GM18517 (cell line): ENCODE measurements around the gene SYCP1.
"Not testable (repeated sequence)": the region's sequence is repeated elsewhere in the genome, so short reads cannot be mapped to it uniquely, and the experiment has no call there.

Experiments used
- ATAC-seq: cut with Tn5 transposase; IDR thresholded peaks from one replicate; pipeline ENCODE4 v1.9.1; 2021; ENCODE audit warnings: mild to moderate bottlenecking, moderate library complexity; ENCODE audit not compliant: unreplicated experiment

The SYCP1 gene, protein sequence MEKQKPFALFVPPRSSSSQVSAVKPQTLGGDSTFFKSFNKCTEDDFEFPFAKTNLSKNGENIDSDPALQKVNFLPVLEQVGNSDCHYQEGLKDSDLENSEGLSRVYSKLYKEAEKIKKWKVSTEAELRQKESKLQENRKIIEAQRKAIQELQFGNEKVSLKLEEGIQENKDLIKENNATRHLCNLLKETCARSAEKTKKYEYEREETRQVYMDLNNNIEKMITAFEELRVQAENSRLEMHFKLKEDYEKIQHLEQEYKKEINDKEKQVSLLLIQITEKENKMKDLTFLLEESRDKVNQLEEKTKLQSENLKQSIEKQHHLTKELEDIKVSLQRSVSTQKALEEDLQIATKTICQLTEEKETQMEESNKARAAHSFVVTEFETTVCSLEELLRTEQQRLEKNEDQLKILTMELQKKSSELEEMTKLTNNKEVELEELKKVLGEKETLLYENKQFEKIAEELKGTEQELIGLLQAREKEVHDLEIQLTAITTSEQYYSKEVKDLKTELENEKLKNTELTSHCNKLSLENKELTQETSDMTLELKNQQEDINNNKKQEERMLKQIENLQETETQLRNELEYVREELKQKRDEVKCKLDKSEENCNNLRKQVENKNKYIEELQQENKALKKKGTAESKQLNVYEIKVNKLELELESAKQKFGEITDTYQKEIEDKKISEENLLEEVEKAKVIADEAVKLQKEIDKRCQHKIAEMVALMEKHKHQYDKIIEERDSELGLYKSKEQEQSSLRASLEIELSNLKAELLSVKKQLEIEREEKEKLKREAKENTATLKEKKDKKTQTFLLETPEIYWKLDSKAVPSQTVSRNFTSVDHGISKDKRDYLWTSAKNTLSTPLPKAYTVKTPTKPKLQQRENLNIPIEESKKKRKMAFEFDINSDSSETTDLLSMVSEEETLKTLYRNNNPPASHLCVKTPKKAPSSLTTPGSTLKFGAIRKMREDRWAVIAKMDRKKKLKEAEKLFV

DNA sequence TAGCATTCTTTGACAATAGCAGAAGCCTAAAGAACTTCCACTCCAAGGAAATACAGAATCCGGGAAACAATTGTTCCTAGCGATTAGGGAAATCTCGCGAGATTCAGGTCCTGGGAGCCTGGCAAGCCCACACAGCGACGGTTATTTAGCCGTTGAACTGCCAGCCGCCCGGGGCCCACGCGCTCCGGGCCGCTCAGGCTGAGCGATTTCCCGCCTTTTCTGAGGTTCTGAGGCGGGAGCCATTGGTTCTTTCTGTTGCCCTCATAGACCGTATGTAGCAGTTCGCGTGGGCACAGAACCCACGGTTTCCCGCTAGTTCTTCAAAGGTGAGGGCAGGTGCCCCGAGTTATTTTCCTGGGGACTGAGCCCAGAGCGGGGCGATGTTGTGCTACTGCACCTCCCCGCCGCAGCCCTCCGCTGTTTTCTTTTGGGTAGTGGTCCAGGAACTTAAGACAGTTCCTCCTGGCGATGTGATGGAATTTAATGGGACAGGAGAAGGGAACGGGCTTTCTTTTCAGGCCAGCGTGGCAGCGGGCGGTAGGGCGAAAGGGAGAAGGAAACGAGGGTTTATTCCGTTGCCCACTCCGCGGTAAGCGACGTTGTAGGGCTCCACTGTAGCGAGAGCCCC lies at the start of gene SYCP1:
SYCP1 (plus strand) TSS at position 171 of the 628 bp plus-strand sequence. CDS start 602 bp downstream, outside the sequence.
- ATAC-seq = no peak

DNA sequence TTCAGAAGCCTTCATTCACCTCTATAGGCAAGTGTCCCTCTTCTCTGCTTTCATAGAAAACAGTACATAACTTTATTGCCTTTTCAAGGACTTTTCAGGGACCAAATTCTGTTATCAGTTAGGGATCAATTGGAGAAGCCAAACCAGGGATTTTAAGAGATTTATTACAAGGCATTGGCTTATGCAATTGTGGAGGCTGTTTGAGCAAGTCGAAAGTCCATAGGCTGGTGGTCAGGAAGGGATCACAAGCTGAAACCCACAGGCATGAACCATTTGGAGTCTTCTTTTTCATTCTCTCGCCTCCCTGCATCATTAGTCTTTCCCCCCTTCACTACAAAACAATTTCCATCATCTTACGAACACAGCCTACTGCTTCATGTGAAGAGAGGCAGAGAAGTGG lies 34.8 kb upstream of the SYCP1 start:
- no peak for ATAC-seq

DNA sequence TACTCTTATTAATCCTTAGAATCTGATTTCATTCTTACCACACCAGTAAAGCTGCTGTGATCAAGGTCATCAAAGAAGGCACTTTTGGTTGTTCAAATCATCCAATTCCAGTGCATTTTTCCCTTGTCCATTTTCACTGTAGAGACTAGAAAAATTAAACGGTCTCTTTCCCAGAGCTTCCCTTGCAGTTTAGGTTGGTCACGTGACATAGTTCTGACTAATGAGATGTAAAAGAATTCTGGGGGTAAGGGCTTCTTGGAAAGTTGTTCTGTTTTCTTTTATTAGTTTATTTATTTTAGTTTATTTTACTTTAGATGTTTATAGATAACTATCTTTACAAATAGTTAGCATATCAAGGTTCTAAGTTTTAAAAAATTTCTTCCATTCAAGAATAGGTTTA lies 34.3 kb upstream of the SYCP1 start:
- no peak for ATAC-seq

DNA sequence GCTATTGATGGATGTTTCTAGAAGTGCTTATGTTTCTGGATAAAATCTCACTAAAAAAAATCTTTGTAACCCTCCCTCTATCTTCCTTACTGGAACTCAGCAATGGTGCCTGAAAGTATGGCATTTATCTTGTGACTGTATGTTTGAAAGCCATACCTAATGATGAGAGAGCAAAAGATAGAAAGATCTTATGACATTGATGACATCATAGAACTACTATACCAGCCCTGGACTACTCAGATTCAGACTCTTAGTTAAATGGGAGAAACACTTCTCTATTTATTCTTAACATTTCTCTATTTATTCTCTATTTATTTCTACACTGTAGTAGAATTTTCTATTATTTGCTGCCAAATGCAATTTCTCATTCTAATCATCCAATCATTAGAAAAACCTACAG lies 32.7 kb upstream of the SYCP1 start:
- ATAC-seq = no peak

DNA sequence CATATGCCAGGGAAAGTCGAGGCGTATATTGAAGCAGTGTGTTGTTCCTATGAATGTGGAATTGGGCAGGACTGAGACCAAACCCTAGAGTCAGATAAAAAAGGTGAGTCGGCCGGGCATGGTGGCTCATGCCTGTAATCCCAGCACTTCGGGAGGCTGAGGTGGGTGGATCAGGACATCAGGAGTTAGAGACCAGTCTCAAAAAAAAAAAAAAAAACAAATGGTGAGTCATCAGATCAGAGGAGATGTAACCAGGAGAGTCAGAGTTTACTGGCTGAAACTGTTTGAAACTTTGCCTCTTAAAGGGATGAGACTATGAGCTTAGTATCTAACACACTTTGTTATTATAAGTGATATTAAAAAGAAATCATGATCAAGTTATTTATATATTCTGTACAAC lies 26.4 kb upstream of the SYCP1 start:
- no peak for ATAC-seq

DNA sequence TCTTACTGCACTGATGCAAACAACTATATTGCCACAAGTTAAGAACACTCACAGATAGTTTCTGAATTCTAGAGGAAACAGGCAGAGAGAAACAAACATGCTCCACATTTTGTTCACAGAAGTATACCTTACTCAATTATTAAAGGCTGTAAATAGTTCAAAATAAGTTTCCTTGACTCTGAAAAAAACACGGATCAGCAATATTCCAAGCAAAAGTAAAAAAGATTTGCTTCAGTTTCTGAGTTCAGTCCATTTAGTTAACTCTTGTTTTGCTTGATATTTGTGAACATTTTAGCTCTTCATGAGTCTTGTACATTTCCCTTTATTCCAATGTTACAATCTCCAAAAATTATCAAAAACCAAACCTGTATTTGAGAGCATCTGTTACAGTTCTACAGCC lies 24.6 kb upstream of the SYCP1 start:
- not testable (repeated sequence) for ATAC-seq

DNA sequence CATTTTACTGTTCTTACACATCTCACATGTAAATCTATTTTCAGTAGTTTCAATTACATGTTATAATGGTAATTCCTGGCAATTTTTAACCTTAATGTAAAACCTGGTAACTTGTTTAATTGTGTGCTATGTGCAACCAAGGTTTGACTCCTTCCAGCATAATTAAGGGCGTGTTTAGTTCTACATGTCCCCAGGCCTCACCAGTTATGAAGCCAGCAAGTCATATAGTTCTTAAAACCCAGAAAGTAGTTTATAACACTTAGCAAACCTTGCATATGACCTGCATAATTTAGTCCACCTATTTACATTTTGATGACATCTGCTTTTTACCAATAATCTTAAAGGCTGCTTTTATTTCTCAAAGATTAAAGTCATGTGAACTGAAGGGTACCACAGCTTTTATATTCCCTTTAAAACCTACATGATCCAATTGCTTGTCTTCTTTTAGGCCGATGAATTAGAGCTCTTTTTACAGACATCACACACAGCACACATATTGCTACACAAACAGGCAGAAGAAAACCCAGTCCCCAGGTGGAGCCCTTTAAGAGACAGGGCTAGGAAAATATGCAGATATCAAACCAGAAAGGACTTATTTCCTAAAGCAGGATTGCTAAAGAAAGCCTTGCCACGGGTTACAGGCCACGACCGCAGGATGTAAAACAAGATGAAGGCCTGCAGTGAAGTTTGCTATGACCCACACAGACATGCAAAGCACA lies 23.2 kb upstream of the SYCP1 start:
- no peak for ATAC-seq

DNA sequence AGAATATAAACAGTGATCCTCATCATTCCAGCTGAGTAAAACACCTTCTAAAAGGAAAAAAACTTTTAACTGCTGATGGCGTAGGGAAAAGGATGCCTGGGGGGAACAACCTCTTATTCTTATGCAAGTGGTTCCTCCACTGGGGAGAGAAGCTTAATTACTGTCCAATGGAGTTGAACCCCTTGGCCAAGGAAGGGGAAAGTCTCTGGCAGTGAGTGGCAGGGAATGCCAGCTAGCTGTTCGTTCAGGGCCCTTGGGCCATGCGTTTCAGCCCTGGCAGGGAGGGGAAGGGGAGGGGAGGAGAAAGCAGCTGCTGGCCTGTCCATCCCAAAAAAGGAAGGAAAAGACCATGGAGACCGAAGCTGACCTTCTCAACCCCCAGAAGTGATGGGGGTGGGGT lies 22.6 kb upstream of the SYCP1 start:
- no peak for ATAC-seq

DNA sequence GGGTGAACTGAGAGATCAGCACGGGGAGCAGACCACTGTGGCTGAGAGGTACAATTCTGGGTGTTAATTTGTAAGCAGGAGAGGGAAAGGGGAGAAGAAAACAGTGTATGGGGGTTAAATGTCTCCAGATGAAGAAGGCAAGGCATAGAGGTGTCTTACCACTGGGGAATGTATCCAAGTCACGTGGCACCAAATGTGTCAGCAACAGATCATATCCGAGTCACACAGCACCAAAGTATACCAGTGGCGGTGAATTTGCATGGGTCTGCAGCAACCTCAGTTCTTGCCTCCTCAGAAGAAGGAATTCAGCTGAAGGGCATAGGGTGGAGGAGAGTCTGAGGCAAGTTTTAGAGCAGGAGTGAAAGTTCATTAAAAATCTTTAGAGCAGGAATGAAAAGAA lies 21.2 kb upstream of the SYCP1 start:
- ATAC-seq = no peak

DNA sequence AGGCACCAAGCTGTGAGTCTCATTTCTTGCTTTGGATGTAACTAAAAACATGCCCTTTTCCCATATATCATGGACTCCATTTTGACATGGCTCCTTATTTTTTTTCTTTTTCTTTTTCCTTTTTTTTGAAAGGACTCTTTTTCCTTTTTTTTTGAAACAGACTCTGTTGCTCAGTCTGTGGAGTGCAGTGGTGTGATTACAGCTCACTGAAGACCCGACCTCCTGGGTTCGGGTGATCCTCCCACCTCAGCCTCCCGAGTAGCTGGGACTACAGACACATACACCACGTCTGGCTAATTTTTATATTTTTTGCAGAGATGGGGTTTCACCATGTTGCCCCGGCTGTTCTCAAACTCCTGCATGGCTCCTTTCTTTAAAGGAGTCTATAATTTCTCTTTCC lies 10.4 kb upstream of the SYCP1 start:
- no peak for ATAC-seq

DNA sequence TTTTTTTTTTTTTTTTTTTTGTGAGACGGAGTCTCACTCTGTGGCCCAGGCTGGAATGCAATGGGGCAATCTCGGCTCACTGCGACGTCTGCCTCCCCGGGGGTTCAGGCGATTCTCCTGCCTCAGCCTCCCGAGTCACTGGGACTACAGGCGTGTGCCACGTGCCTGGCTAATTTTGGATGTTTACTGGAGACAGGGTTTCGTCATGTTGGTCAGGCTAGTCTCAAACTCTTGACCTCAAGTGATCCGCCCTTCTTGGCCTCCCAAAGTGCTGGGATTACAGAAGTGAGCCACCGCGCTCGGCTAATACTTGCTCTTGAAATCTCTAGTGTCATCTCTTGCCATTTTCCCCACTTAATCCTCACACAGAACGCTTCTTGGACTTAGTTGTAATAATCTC lies 1.1 kb upstream of the SYCP1 start:
- no peak for ATAC-seq

DNA sequence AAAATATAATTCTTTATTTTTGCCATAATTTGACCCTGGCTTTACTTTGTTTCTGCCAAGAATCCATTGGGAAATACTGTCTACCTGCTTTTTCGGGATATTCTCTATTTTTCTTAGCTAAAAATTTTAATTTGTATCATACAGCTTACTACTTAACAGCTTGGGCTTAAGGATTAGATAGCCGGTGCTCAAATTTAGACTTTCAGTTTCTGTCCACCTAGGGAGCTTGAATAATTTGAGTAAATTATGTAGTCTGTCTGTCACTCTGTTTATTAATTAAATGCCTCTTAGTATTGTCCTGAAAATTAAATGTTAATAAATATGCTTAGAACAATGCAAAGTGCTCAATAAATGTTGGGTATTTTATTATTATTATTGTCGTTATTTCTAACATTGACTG lies 6.7 kb downstream of the SYCP1 start:
- ATAC-seq = no peak

DNA sequence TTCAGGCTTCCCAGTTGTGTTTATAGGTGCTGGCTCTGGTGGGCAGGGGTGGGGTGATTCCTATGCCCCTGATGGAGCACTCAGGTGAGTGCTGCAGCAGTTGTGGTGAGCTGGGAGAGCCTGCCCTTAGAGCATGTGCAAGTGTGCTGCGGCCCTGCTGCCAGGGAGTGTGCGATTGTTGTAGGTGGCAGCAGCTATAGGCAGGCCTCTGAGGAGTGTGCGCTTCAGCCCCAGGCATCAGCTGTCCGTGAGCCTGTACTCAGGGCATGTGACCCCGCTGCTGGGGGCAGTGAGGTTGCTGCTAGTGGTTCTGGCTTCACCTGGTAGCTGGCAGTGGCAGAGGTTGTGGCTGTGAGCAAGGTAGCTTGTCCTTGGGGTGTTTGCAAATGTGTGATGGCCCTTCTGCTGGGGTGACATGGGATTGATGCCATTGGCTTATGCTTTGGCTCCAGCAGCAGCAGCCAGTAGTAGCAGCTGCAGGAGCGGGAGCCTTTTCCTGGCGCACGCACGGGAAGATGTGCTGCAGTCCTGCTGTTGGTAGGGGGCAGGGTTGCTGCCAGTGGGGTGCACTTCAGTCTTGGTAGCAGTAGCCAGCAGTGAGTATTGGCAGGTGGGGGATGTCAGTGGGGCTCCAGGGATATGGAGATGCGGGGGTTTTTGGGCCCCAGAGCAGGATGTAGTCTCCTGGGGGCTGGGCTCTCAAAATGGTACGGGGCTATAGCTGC lies 37.7 kb downstream of the SYCP1 start:
- no peak for ATAC-seq

DNA sequence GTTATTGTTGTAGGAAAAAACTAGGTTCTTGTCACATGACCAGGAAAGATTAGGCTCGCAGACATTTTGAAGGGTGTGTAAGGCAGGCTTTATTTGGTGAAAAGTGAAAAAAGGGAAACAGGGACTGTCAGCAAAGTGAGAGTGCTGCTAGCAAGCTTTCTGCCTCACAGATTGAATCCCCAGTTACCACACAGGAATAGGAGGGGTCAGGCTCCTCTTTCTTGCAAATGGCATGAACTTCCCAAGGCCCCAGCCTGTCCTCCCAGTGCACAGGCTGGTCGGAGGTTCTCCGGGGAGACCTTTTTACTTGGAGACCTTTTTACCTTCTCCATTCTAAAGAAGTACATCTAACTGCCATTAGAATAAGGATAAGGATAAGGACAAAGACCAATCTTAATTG lies 42.1 kb downstream of the SYCP1 start:
- ATAC-seq = no peak

DNA sequence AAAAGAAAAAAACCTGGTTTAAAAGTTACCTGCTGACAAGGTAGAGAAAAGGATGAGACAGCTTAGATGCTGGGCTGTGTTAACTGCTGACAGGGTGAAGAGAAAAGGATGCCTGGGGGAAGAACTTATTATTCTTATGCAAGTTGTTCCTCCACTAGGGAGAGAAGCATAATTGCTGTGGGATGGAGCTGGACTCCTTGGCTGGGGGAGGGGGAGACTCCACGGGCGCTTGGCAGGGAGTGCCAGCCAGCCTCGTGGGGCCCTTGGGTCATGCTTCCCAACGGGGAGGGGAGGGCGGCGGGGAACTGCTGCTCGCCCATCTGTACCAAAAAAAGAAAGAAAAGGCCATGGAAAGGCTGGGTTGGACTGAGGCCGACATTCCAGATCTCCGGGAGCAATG lies 47.2 kb downstream of the SYCP1 start:
- no peak for ATAC-seq

DNA sequence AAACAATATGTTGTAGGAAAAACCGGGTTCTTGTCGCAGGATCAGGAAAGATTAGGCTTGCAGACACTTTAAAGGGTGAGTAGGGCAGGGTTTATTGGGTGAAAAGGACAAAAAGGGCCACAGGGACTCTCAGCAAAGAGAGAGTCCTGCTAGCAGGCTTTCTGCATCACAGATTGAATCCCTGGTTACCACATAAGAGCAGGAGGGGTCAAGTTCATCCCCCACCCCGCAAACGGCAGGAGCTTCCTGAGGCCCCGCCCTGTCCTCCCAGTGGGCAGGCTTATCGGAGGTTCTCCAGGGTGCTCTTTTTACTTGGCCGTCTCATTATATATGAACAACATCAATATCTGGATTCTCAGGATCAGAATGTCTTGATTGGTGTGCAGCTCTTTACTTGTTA lies 47.7 kb downstream of the SYCP1 start:
- ATAC-seq = no peak

DNA sequence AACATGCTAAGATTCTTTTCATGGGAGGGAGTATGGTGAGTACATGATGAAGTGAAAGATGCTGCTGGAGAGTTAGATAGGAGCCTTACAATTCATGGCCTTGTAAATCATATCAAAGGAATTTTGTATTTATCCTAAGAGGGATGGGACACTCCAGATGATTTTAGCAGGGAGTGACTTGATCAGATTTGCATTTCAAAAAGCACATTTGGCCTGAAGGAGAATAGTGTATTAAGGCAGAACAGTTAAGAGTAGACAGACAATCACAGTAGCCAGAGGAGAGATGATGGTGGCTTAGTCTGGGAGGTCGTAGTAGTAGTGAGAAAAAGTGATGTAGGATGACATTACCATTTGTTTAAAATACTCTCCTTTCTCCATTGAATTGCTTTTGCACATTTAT lies 48.8 kb downstream of the SYCP1 start:
- no peak for ATAC-seq

DNA sequence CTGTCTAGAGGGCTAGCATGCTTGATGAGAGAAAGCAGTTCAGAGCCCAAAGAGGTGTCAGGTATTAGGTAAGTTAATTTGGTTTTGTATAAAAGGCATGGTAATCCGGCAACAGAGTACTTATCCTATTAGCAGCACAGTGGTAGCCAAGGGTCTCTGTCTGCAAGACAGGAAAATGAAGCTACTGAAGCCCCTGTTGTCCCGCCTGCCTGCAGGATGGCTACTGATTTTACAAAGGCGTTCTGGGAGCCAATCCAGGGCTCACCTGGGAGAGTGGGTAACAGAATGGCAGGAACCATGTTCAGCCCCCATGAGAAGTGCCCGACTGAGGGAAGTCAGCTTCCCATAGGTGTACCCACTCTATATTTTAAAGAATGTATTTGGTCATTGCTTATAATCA lies 61.1 kb downstream of the SYCP1 start:
- ATAC-seq = not testable (repeated sequence)

DNA sequence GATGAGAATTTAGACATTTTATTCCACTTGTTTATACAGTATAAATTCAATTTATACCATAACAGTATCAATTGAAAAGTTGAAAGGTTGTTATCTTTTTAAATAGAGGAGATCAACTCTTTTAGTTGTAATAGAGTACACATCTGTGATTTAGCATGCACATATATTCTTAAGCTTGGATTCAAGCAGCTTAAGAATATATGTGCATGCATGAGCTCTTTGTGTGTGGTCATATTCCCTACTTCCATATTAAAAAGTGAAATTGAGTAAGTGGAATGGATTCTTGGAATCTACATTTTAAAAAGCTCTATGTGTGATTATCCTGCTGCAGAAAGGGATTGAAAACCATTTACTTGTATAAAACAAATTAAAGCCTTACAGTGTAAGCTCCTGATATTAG lies 71.9 kb downstream of the SYCP1 start:
- ATAC-seq = no peak

DNA sequence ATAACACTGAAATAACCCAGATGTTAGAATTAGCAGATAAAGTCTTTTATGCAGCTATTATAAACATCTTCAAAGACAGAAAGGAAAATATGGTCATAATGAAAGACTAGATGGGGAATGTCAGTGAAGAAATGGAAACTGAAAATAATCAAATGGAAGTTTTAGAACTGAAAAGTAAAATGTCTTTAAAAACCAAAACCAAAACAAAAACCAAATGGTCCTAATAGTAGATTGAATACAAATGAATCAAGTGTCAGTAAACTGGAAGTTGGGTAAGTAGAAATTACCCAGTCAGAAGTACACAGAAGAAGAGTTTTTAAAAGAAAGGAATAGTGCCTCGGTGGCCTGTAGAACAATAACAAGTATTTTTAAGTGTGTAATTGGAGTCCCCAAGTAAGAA lies 72.7 kb downstream of the SYCP1 start:
- ATAC-seq = no peak
